MM.1S (cell line): ENCODE results near the gene PSPN.

Source experiments
- DNase-seq: peaks from one replicate; pipeline ENCODE4 v3.0.0-alpha.2; 2015
- H2AFZ ChIP-seq: fragments of 300-600 bp; sonication (generic); 2 replicates; pipeline ENCODE4 v1.6.0; 2016; ENCODE audit warnings: antibody characterized with exemption, low read length
- H3F3A ChIP-seq: fragments of 300-600 bp; sonication (generic); 2 replicates; pipeline ENCODE4 v1.6.1; 2016; ENCODE audit warnings: mild to moderate bottlenecking, antibody characterized with exemption, low read length, moderate library complexity, mixed read lengths; ENCODE audit not compliant: insufficient read depth
- H3K27ac ChIP-seq: fragments of 300-600 bp; sonication (generic); 2 replicates; pipeline ENCODE4 v1.5.1; 2016; ENCODE audit warnings: mild to moderate bottlenecking, low read length
- H3K27me3 ChIP-seq: fragments of 300-600 bp; sonication (generic); replicated peaks from 2 replicates; pipeline ENCODE4 v1.6.0; 2016; ENCODE audit warnings: low read length; ENCODE audit not compliant: insufficient read depth
- H3K36me3 ChIP-seq: fragments of 300-600 bp; sonication (generic); replicated peaks from 2 replicates; pipeline ENCODE4 v1.6.1; 2016; ENCODE audit warnings: mild to moderate bottlenecking, low read length, mixed read lengths; ENCODE audit not compliant: insufficient read depth
- H3K4me1 ChIP-seq: fragments of 300-600 bp; sonication (generic); 2 replicates; pipeline ENCODE4 v1.6.1; 2016; ENCODE audit warnings: low read length, mixed read lengths
- H3K4me2 ChIP-seq: fragments of 300-600 bp; sonication (generic); 2 replicates; pipeline ENCODE4 v1.6.0; 2016; ENCODE audit warnings: low read depth, low read length
- H3K4me3 ChIP-seq: fragments of 300-600 bp; sonication (generic); 2 replicates; pipeline ENCODE4 v1.5.1; 2016; ENCODE audit warnings: low read length, mixed read lengths
- H3K79me2 ChIP-seq: fragments of 300-600 bp; sonication (generic); 2 replicates; pipeline ENCODE4 v1.6.1; 2016; ENCODE audit warnings: mixed run types, low read length, mixed read lengths
- H3K9ac ChIP-seq: fragments of 300-600 bp; sonication (generic); 2 replicates; pipeline ENCODE4 v1.6.1; 2016; ENCODE audit warnings: low read length, mixed read lengths
- H3K9me2 ChIP-seq: fragments of 300-600 bp; sonication (generic); replicated peaks from 2 replicates; pipeline ENCODE4 v1.6.1; 2016; ENCODE audit warnings: mild to moderate bottlenecking, low read length, mixed read lengths; ENCODE audit not compliant: insufficient read depth
- H3K9me3 ChIP-seq: fragments of 300-600 bp; sonication (generic); replicated peaks from 2 replicates; pipeline ENCODE4 v1.6.1; 2016; ENCODE audit warnings: mild to moderate bottlenecking, low read length, mixed read lengths; ENCODE audit not compliant: insufficient read depth
- H4K20me1 ChIP-seq: fragments of 300-600 bp; sonication (generic); 2 replicates; pipeline ENCODE4 v1.6.1; 2016; ENCODE audit warnings: mild to moderate bottlenecking, low read length, moderate library complexity, mixed read lengths; ENCODE audit not compliant: insufficient read depth
- EZH2 ChIP-seq: fragments of 300-600 bp; sonication (generic); optimal IDR thresholded peaks from 2 replicates; pipeline ENCODE3; 2017; ENCODE audit warnings: low read depth, mild to moderate bottlenecking, antibody characterized with exemption, low read length, mixed read lengths
- EZH2phosphoT487 ChIP-seq: fragments of 300-600 bp; sonication (generic); IDR thresholded peaks from 2 replicates; pipeline ENCODE4 v1.6.1; 2018; ENCODE audit warnings: antibody characterized with exemption, low read length
- TF ChIP-seq, protein P1 (sequence below): fragments of 300-600 bp; sonication (generic); IDR thresholded peaks from 2 replicates; pipeline ENCODE4 v1.5.1; 2016; ENCODE audit warnings: antibody characterized with exemption, low read length, mixed read lengths

Gene PSPN

GRCh38 chr19:6374161-6374709 is 1.5 kb downstream of the PSPN start:
- no peak overlapping the region for H3K4me3 ChIP-seq
- no peaks in the 10 kb centered on the region for H3K27me3 ChIP-seq
- H3K27ac ChIP-seq, result no peak overlapping the region
- no peaks in the 10 kb centered on the region for H3K36me3 ChIP-seq
- peaks cover 8% of the 10 kb centered on the region; the same call in 1 of the 2 replicates for H3K79me2 ChIP-seq
- no peaks in the 10 kb centered on the region for H3K9me2 ChIP-seq
- H3K9ac ChIP-seq, result no peak overlapping the region
- no peaks in the 10 kb centered on the region for H4K20me1 ChIP-seq
- no peak for DNase-seq
- TF ChIP-seq EZH2 (no peak), EZH2phosphoT487 (no peak)
- TF ChIP-seq, protein P1, sequence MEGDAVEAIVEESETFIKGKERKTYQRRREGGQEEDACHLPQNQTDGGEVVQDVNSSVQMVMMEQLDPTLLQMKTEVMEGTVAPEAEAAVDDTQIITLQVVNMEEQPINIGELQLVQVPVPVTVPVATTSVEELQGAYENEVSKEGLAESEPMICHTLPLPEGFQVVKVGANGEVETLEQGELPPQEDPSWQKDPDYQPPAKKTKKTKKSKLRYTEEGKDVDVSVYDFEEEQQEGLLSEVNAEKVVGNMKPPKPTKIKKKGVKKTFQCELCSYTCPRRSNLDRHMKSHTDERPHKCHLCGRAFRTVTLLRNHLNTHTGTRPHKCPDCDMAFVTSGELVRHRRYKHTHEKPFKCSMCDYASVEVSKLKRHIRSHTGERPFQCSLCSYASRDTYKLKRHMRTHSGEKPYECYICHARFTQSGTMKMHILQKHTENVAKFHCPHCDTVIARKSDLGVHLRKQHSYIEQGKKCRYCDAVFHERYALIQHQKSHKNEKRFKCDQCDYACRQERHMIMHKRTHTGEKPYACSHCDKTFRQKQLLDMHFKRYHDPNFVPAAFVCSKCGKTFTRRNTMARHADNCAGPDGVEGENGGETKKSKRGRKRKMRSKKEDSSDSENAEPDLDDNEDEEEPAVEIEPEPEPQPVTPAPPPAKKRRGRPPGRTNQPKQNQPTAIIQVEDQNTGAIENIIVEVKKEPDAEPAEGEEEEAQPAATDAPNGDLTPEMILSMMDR, result no peak
- H3K4me1 ChIP-seq, result peaks cover 5% of the 10 kb centered on the region; the same call in 1 of the 2 replicates
- peak overlapping the region; percentile 88; the same call in 1 of the 2 replicates for H3K4me2 ChIP-seq
- no peaks in the 10 kb centered on the region for H3K9me3 ChIP-seq
- H3F3A ChIP-seq, result peaks cover 7% of the 10 kb centered on the region
- no peak overlapping the region for H2AFZ ChIP-seq

GRCh38 chr19:6373813-6374108 is 2.0 kb downstream of the PSPN start:
- Histone ChIP-seq H3K79me2 (peaks cover 8% of the 10 kb centered on the region; the same call in 1 of the 2 replicates), H3K4me1 (peaks cover 5% of the 10 kb centered on the region; the same call in 1 of the 2 replicates), H3K27me3 (no peaks in the 10 kb centered on the region), H3K9ac (peak overlapping the region; percentile 28; the same call in 1 of the 2 replicates), H3F3A (peaks cover 7% of the 10 kb centered on the region), H3K4me2 (peak overlapping the region; percentile 88), H3K27ac (no peak overlapping the region), H2AFZ (peak overlapping the region; percentile 80), H4K20me1 (no peaks in the 10 kb centered on the region), H3K9me3 (no peaks in the 10 kb centered on the region), H3K4me3 (peak overlapping the region; percentile 61), H3K36me3 (no peaks in the 10 kb centered on the region), H3K9me2 (no peaks in the 10 kb centered on the region)
- no peak for DNase-seq
- TF ChIP-seq, protein P1, result no peak
- TF ChIP-seq EZH2phosphoT487, result no peak
- TF ChIP-seq EZH2, result no peak

- peak overlapping the region; percentile 90 for H2AFZ ChIP-seq
- TF ChIP-seq, protein P1, result no peak
- no peak for TF ChIP-seq EZH2
- TF ChIP-seq EZH2phosphoT487, result no peak
- peak overlapping the region; percentile 77 for H3K9ac ChIP-seq
- H3K27me3 ChIP-seq, result no peaks in the 10 kb centered on the region
- peak overlapping the region; percentile 88 for H3K4me3 ChIP-seq
- peak overlapping the region; percentile 88 for H3K4me2 ChIP-seq
- peak; percentile 99 for DNase-seq
- H3K79me2 ChIP-seq, result peaks cover 8% of the 10 kb centered on the region; the same call in 1 of the 2 replicates
- H3K9me2 ChIP-seq, result no peaks in the 10 kb centered on the region
- peaks cover 5% of the 10 kb centered on the region; the same call in 1 of the 2 replicates for H3K4me1 ChIP-seq
- peak overlapping the region; percentile 87 for H3K27ac ChIP-seq
- no peaks in the 10 kb centered on the region for H4K20me1 ChIP-seq
- peaks cover 7% of the 10 kb centered on the region for H3F3A ChIP-seq
- no peaks in the 10 kb centered on the region for H3K9me3 ChIP-seq
- no peaks in the 10 kb centered on the region for H3K36me3 ChIP-seq
Measured at GRCh38 chr19:6373096-6373812, 2.5 kb downstream of the PSPN start.
